Stimulated activated CD4-positive, alpha-beta T cell treated with anti-CD3 and anti-CD28 coated beads, Interleukin-1b, Interleukin-23, amount 100 ng/mL, for 1 hour (primary cell): Measurements from ENCODE around the gene LTBP1.
"Not testable (repeated sequence)": the region's sequence is repeated elsewhere in the genome, so short reads cannot be mapped to it uniquely, and the experiment has no call there.

Experiments
- DNase-seq, 2 donors: peaks; one replicate each; pipeline ENCODE4 v3.0.0-alpha.2; 2020; ENCODE audit warnings: low read depth in 2 of 2

The LTBP1 gene

GRCh38 chr2:33038799-33039198, 92.0 kb downstream of the LTBP1 start:
- no peak for DNase-seq

- DNase-seq: no peak
Measured at GRCh38 chr2:33040541-33040940, 93.8 kb downstream of the LTBP1 start.

- DNase-seq: no peak
Measured at GRCh38 chr2:33042265-33042664, 95.5 kb downstream of the LTBP1 start.

- no peak for DNase-seq
Measured at GRCh38 chr2:33042819-33043218, 96.1 kb downstream of the LTBP1 start.

GRCh38 chr2:33047939-33048338, 101.2 kb downstream of the LTBP1 start:
- no peak for DNase-seq

GRCh38 chr2:33051586-33052360, 105.0 kb downstream of the LTBP1 start:
- DNase-seq: no peak

GRCh38 chr2:33052361-33052735, 105.6 kb downstream of the LTBP1 start:
- no peak for DNase-seq

GRCh38 chr2:33052795-33053194, 106.0 kb downstream of the LTBP1 start:
- not testable (repeated sequence) for DNase-seq

- DNase-seq: no peak
Measured at GRCh38 chr2:33056170-33056569, 109.4 kb downstream of the LTBP1 start.

GRCh38 chr2:33057307-33058028, 110.7 kb downstream of the LTBP1 start:
- DNase-seq: not testable (repeated sequence)

- no peak for DNase-seq
Measured at GRCh38 chr2:33058716-33059470, 112.1 kb downstream of the LTBP1 start.

GRCh38 chr2:33059471-33060156, 112.9 kb downstream of the LTBP1 start:
- DNase-seq: no peak

- no peak for DNase-seq
Measured at GRCh38 chr2:33060405-33060804, 113.7 kb downstream of the LTBP1 start.

GRCh38 chr2:33062665-33063250, 116.0 kb downstream of the LTBP1 start:
- no peak for DNase-seq

- DNase-seq: no peak
Measured at GRCh38 chr2:33064349-33064801, 117.6 kb downstream of the LTBP1 start.

GRCh38 chr2:33067598-33067997, 120.8 kb downstream of the LTBP1 start:
- no peak for DNase-seq

- DNase-seq: no peak
Measured at GRCh38 chr2:33068261-33068660, 121.5 kb downstream of the LTBP1 start.

GRCh38 chr2:33069894-33070651, 123.3 kb downstream of the LTBP1 start:
- DNase-seq: no peak

- DNase-seq: no peak
Measured at GRCh38 chr2:33071591-33071990, 124.8 kb downstream of the LTBP1 start.

GRCh38 chr2:33072614-33073013, 125.9 kb downstream of the LTBP1 start:
- DNase-seq: no peak

GRCh38 chr2:33073018-33073417, 126.3 kb downstream of the LTBP1 start:
- DNase-seq: no peak
